GM21360 (cell line): Measurements from ENCODE around the gene PLCE1.
"Not testable (repeated sequence)": the region's sequence is repeated elsewhere in the genome, so short reads cannot be mapped to it uniquely, and the experiment has no call there.

ENCODE experiments used
- ATAC-seq: cut with Tn5 transposase; IDR thresholded peaks from one replicate; pipeline ENCODE4 v1.9.1; 2021; ENCODE audit warnings: mild to moderate bottlenecking, moderate library complexity; ENCODE audit not compliant: unreplicated experiment

PLCE1 gene

GRCh38 chr10:93993782-93994437 lies at the start of gene PLCE1:
Gene PLCE1, plus strand, starts transcription at chr10:93993931. Its CDS starts 37,116 bp downstream, at chr10:94031047.
- ATAC-seq = peak; percentile 77

- ATAC-seq = no peak
These were observed 47.9 kb upstream of the PLCE1 start for GRCh38 chr10:93945819-93946218.

- no peak for ATAC-seq
These were observed 46.7 kb upstream of the PLCE1 start for GRCh38 chr10:93947055-93947454.

GRCh38 chr10:93947524-93947923 lies 46.2 kb upstream of the PLCE1 start:
- no peak for ATAC-seq

GRCh38 chr10:93951905-93952304 lies 41.8 kb upstream of the PLCE1 start:
- no peak for ATAC-seq

- ATAC-seq = no peak
These were observed 39.4 kb upstream of the PLCE1 start for GRCh38 chr10:93954299-93954698.

- no peak for ATAC-seq
These were observed 38.9 kb upstream of the PLCE1 start for GRCh38 chr10:93954726-93955363.

GRCh38 chr10:93958834-93959233 lies 34.9 kb upstream of the PLCE1 start:
- ATAC-seq = no peak

- not testable (repeated sequence) for ATAC-seq
These were observed 32.7 kb upstream of the PLCE1 start for GRCh38 chr10:93960988-93961387.

- ATAC-seq = no peak
These were observed 30.8 kb upstream of the PLCE1 start for GRCh38 chr10:93962973-93963372.

GRCh38 chr10:93963434-93963833 lies 30.3 kb upstream of the PLCE1 start:
- ATAC-seq = no peak

- ATAC-seq = no peak
These were observed 27.8 kb upstream of the PLCE1 start for GRCh38 chr10:93965911-93966310.

GRCh38 chr10:93967756-93968155 lies 26.0 kb upstream of the PLCE1 start:
- no peak for ATAC-seq

GRCh38 chr10:93968540-93968945 lies 25.2 kb upstream of the PLCE1 start:
- no peak for ATAC-seq

GRCh38 chr10:93970433-93971010 lies 23.2 kb upstream of the PLCE1 start:
- not testable (repeated sequence) for ATAC-seq

- ATAC-seq = no peak
These were observed 19.8 kb upstream of the PLCE1 start for GRCh38 chr10:93973748-93974445.

GRCh38 chr10:93977442-93977841 lies 16.3 kb upstream of the PLCE1 start:
- no peak for ATAC-seq

GRCh38 chr10:93980486-93980885 lies 13.2 kb upstream of the PLCE1 start:
- ATAC-seq = no peak

- ATAC-seq = no peak
These were observed 2.6 kb upstream of the PLCE1 start for GRCh38 chr10:93991114-93991513.

GRCh38 chr10:93991596-93992284 lies 2.0 kb upstream of the PLCE1 start:
- ATAC-seq = no peak

- no peak for ATAC-seq
These were observed 1.2 kb upstream of the PLCE1 start for GRCh38 chr10:93992400-93993030.
